CD4-positive, alpha-beta T cell treated with Interleukin-4 for 4 hours (primary cell): ENCODE data around the gene TMED4.
"Not testable (repeated sequence)": the region's sequence is repeated elsewhere in the genome, so short reads cannot be mapped to it uniquely, and the experiment has no call there.

Experiments
- DNase-seq: peaks from one replicate; pipeline ENCODE4 v3.0.0-alpha.2; 2020

TMED4 gene

GRCh38 chr7:44568771-44569560, 13.1 kb downstream of the TMED4 start:
- DNase-seq, result no peak

GRCh38 chr7:44567884-44568283, 14.1 kb downstream of the TMED4 start:
- DNase-seq, result no peak

- no peak for DNase-seq
These were observed 15.4 kb downstream of the TMED4 start for GRCh38 chr7:44566680-44567079.

GRCh38 chr7:44565795-44566559, 16.1 kb downstream of the TMED4 start:
- DNase-seq, result no peak

- DNase-seq, result peak; percentile 49
These were observed 16.8 kb downstream of the TMED4 start for GRCh38 chr7:44565097-44565794.

- no peak for DNase-seq
These were observed 17.4 kb downstream of the TMED4 start for GRCh38 chr7:44564606-44565005.

- DNase-seq, result no peak
These were observed 18.8 kb downstream of the TMED4 start for GRCh38 chr7:44563171-44563679.

- not testable (repeated sequence) for DNase-seq
These were observed 19.4 kb downstream of the TMED4 start for GRCh38 chr7:44562622-44562962.

GRCh38 chr7:44561962-44562621, 19.9 kb downstream of the TMED4 start:
- DNase-seq, result no peak

- DNase-seq, result no peak
These were observed 20.6 kb downstream of the TMED4 start for GRCh38 chr7:44561481-44561880.

GRCh38 chr7:44559485-44559884, 22.5 kb downstream of the TMED4 start:
- no peak for DNase-seq

- no peak for DNase-seq
These were observed 24.5 kb downstream of the TMED4 start for GRCh38 chr7:44557485-44557884.

- DNase-seq, result no peak
These were observed 26.7 kb downstream of the TMED4 start for GRCh38 chr7:44555350-44555749.

- not testable (repeated sequence) for DNase-seq
These were observed 29.5 kb downstream of the TMED4 start for GRCh38 chr7:44552473-44553005.

GRCh38 chr7:44549457-44549856, 32.6 kb downstream of the TMED4 start:
- no peak for DNase-seq

- DNase-seq, result no peak
These were observed 33.1 kb downstream of the TMED4 start for GRCh38 chr7:44548893-44549292.

GRCh38 chr7:44547536-44548231, 34.3 kb downstream of the TMED4 start:
- no peak for DNase-seq

- DNase-seq, result no peak
These were observed 40.0 kb downstream of the TMED4 start for GRCh38 chr7:44541876-44542610.

- no peak for DNase-seq
These were observed 40.8 kb downstream of the TMED4 start, which contains the start of gene NPC1L1 for GRCh38 chr7:44541028-44541869. NPC1L1 (minus strand) TSS chr7:44541330; CDS start chr7:44541259, 71 bp downstream.

- no peak for DNase-seq
These were observed 41.4 kb downstream of the TMED4 start for GRCh38 chr7:44540592-44541027.
